ENCODE measurements around the gene AGPAT2.
"Not testable (repeated sequence)": the region's sequence is repeated elsewhere in the genome, so short reads cannot be mapped to it uniquely, and the experiment has no call there.

AGPAT2 gene

DNA sequence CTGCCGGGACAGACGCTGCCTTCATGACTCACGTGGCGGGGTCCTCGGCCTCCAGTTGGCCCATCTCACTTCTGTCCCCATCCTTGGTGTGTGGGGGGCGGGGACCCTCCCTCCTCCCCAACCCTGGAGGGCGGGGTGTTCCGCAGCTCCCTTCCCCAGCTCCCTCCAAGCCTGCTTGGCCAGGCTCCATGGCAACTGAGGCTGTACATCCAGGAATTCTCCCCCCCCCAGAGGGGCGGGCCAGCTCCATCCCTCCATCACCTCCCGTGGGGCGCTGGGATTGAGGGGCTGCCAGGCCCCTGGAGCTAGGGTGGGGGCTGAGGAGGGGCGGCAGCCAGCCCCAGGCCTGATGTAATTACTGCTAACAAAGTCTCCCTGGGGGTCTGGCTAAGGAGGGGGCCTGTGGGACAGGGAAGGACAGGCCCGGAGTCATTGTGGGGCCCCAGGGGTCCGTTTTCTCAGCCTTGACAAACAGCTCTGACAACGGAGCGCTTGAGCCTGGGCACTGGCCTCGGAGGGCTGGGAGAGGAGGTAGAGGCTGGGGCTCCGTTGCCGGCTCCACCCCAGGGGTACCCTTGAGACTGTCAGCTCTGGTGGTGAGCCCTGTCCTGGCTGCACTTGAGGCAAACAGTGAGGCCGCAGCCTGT lies 33.1 kb upstream of the AGPAT2 start:
- no peak for DNase-seq (ENCODE audit: low spot score)

DNA sequence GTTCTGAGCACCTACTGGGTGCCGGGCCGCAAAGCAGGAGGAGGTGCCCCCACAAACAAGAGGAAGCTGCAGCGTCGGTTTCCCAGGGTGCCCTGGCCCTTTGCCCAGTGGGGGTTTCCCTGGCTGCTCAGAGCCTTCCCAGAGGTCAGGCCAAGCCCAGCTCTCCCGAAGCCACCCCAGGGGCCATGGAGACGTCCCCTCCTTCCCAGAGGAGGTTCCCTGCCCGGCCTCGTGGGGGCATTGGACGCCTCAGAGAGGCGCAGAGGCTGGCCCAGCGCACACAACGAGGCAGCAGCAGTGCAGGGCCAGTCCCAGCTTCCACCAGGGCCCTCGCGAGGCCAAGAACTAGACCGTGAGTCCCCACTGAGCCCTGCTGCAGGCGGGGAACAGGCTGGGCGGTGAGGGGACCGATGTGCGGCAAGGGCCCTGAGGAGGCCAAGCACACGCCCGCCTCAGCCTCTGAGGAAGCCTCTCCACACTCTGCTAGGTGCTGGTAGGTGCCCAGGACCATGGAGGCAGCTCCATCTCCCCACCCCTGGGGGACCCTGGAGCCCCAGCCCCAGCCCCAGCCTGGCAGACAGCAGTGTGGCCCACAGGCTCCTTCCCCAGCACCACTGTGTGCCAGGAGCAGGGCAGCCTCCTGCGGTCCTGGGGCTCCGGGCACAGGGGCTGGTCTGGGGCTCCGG lies 32.1 kb upstream of the AGPAT2 start:
- no peak for DNase-seq (ENCODE audit: low spot score)

DNA sequence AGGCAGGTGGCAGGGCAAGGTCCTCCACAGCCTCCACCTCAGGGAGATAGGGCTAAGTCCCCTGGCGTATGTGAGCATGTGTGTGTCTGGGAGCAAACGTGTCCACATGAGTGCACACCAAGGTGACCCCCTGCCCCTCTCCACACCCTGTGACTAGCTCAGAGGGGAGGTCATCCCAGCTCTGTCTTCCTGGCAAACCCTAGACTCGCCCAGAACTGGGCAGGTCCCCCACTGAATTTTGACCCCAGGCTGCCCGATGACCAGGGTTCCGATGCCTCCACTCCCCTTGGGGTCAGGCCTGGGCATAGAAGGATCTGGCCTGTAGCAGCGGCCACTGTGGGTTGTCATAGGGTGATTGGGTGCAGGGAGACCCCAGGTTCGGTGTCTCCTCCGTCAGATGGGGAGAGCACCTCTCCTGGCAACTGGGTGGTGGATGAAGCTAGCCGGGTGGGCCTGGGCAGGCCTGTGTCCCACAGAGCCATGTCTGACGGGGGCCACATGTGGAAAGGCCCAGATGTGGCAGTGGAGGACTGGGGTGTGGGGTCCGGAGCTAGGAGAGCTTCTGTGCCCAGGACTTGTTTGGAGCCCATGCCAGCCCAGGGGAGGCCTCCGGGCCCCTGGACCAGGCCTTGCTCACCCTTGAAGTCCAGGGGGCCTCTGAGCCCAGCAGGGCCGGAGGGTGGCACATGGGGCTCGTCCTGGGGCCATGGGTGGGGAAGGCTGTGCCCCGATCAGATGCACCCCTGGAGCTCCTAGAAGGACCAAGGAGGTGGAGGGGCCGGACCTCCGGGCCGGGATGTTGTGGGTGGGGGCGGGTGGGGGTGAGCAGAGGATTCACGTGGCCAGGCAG lies 31.3 kb upstream of the AGPAT2 start:
- no peak for DNase-seq (ENCODE audit: low spot score)

DNA sequence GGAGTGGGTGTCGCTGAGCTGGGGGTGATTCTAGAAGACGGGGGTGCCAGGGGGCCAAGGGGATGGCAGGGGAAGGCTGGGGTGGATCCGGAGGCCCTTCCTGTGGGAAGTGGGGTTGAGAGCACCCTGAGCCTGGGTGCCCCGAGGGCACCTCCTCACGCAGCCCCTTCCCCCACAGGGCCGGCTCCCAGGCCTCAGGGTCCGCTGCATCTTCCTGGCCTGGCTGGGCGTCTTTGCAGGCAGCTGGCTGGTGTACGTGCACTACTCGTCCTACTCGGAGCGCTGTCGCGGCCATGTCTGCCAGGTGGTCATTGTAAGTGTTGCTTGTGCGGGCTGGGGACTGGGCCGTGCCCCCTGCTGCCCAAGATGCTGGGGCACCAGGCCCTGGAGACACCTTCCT lies 30.1 kb upstream of the AGPAT2 start:
- no peak for DNase-seq (ENCODE audit: low spot score)

DNA sequence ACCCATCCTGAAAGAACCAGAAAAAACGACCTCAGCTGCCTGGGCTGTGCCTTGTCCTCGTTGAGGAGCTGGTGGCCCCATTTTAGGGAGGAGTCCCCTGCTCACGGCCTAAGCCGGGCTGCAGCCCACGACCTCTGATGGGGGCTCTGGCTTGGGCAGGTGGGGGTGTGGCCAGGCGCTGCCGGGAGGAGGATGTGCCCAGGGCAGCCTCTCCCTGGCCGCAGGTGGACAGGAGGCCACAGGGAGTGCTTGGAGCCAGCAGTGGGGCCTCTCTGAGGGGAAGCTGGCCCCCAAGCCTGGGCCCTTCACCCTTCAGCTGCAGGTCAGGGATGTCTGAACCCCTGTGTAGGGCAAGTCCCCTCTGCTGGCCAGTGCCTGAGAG lies 27.6 kb upstream of the AGPAT2 start:
- no peak for DNase-seq (ENCODE audit: low spot score)

DNA sequence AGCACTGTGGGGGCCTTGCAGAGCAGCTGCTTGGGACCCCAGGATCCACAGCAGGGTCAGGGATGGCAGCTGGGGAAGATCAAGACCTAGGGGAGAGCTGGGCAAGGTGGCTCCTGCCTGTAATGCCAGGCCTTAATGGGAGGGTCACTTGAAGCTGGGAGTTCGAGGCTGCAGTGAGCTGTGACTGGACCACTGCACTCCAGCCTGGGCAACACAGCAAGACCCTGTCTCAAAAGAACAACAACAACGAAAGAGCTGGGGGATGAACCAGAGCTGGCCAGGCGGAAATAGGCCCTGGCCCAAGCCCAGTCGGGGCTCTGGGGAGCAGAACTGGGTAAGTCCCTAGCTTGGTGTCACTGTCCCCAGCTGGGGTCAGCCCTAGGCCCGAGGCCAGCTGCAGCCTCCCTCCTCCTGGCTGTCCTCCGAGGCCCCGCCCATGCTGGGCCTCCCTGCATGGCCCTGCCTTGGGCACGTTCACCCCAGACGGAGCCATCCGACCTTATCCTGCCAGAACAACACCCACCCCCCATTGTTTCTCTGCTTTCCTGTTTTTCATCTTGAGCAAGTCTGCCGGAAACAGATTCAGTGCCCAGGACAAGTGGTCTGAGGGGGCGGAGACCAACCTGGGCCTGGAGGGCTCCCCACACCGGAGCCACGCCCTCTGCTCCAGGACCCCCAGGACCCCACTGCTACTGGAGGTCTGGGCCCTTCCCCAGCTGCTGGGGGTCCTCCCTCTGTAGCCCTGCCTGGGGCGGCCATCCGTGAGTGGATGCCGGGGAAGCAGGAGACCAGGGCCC lies 27.0 kb upstream of the AGPAT2 start:
- no peak for DNase-seq (ENCODE audit: low spot score)

DNA sequence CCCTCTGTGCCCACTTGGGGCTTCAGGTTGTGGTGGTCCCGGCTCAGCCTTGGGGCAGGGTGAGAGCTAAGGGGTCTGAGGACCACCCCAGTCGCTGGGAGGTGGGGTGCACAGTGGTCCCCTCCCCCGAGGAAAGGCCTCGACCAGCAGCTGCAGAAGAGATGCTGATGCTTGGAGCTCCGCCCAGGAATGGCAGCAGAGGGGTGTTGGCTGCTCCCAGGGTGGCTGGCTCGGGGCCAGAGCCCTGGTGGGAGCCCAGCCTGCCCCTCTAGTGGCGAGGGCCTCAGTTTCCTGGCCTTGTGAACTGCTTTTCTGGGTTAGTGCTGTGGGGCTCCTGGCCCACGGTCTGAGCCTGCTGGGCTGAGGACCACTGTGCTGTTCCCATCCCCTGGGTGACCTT lies 26.3 kb upstream of the AGPAT2 start:
- no peak for DNase-seq (ENCODE audit: low spot score)

DNA sequence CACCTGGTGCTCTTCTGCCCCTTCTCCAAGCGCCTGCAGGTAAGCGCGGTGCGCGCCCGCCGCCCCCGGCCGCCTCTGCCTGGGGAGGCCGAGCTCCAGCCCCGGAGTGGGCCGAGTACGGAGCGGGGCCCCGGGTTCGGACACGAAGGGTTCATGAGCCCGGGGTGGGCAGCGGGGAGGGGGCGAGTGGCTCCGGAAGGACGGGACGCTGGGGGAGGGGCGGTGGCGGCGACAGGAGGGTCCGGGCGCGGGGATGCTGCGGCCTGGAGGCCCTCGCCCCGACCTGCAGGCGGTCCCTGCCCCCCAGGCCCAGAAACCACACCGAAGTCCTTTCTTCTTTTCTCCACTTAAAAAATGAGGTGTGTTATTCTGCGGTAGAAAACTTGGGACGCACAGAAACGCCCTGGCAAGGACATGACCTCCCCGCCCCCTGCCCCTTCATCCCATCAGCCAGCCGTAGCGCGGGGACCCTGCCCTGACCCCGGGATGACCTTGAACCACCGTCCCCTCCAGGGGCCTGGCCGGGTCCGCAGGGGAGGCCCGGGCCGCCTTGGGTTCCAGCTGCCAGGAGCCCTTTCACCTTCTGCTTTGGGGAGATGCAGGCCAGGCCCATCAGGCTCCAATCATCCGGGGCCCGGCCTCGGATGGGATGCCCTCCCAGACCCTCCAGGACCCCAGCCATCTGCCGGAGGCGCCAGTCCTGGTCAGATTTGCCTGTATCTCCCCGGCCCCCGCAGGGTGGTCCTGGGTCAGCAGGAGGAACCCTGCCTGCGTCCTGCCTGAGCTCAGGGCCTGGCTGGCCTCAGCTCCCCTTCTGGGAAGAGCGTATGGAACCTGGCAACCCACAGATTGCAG lies 25.7 kb upstream of the AGPAT2 start:
- no peak for DNase-seq (ENCODE audit: low spot score)

DNA sequence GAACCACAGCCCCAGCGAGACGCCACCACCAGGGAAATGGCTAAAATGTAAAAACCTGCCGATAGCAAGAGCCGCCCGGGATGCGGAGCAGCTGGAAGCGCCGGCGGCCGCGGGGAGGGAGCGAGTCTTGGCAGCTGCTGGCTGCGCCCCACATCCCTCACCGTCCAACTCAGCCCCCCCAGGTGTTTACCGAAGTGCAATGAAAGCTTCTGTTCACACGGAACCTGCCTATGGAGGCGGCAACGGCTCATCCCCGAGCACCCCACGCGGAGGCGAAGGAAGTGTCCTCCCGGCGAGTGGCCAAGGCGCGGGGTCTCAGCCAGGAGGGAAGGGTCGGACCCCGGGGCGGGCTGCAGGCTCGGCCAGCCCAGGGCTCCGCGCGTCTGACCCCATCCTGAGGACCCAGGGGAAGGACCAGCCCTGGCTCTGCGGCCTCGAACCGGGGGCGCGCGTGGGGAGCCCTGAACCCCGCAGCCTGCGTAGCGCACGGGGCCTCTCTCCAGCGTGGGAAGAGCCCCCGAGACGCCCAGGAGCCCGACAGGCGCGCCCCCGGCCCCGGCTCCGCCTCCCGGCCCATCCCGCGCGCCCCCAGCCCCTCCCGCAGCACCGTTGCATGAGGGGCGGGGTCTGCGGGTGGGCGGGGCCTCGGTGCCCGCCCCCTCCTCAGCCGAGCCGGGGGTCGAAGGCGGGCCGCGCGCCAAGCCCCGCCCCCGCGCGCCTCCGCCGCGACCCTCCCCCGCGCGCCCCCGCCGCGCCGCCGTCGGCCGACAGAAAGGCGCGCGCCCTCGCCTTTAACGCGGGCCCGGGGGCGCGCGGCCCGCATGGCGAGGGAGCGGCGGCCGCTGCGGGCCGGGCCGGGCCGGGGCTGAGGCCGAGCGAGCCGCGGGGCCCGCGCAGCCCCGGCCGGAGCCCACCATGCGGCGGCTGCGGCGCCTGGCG lies 24.8 kb upstream of the AGPAT2 start, which contains the start of gene DIPK1B:
Gene DIPK1B (plus strand): TSS at position 822 of the 939 bp plus-strand sequence. CDS start 94 bp downstream, at position 916.
- DNase-seq (ENCODE audit: low spot score), result no peak

DNA sequence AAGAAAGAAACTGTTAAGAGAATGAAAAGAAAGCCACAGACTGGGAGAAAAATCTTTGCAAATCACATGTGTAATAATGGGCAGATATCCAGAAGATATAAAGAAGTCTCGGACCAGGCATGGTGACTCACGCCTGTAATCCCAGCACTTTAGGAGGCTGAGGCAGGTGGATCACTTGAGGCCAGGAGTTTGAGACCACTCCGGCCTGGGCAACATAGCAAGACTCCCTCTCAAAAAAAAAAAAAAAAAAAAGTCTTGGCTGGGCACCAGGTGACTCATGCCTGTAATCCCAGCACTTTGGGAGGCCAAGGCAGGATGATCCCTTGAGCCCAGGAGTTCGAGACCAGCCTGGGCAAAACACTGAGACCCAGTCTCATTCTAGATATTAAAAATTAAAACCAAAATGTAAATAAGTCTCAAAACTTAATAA lies 24.0 kb upstream of the AGPAT2 start:
- DNase-seq (ENCODE audit: low spot score), result not testable (repeated sequence)

DNA sequence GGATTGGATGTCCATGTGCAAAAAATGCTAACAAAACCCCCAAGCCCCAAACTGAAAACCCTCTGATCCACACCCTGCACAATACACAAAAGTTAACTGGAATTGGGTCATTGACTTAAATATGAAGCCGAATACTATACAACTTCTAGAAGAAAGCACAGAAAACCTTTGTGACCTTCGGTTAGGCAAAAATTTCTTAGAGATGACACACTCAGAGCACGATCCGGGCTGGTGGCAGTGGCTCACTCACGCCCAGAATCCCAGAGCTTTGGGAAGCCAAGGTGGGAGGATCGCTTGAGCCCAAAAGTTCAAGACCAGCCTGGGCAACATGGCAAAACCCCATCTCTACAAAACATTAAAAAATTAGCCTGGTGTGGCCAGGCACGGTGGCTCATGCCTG lies 23.3 kb upstream of the AGPAT2 start:
- DNase-seq (ENCODE audit: low spot score), result no peak

DNA sequence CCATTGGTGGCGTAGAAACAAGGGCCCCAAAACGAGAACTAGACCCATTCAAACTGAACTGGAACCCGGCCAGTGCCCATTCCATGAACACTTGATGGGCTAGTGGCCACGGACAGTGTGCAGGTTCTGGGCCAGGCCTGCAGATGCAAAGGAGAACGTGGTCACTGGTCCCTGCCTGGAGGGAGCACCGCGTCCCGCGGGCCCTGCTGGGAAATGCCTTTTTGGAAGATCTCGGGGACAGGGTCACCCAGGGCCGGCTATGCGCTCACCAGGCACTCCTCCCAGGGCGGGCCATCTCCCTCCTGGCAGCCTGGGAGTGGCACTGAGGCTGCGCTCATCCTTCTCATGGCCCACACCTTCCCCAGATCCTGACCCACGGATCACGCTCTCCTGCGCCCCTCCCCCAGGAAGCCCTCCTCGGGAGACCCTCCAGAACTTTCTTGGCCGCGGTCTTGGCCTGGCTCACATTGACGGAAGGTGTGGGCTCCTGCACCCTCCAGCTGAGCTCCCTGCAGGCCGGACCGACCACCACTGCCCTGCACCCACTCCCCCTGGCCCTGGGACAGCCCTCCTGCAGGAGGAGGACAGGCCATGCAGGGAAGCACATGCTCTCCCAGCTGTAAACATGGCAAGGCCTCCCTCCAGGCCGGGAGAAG lies 22.3 kb upstream of the AGPAT2 start:
- no peak for DNase-seq (ENCODE audit: low spot score)

DNA sequence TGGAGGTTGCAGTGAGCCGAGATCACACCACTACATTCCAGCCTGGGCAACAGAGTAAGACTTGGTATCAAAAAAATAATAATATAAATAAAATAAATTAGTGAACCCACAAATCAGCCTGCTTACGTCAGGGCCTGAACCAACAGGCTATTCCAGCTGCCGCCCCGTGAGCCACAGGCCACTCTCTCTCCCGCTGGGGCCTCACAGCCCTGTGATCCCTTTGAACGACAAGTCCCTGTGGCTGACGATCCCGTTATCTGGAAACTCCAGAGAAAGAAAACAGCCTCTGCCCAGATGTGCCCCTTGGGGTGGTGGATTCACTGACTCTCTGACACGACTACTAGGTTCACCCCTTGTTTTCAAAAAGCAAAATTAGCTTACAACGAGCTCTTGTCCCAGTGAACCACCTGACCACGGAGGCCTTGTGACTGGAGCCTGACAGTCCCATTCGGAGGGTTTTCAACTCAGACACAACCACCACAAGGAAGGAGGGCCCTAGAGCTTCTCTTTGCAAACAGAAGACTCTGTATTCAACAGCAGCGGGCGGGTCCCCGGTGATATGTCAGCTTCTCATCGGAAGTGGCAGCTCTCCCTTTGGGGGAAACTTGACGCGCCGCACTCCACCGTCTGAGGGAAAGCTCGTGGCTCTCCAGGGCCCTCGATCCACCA lies 20.7 kb upstream of the AGPAT2 start:
- no peak for DNase-seq (ENCODE audit: low spot score)

DNA sequence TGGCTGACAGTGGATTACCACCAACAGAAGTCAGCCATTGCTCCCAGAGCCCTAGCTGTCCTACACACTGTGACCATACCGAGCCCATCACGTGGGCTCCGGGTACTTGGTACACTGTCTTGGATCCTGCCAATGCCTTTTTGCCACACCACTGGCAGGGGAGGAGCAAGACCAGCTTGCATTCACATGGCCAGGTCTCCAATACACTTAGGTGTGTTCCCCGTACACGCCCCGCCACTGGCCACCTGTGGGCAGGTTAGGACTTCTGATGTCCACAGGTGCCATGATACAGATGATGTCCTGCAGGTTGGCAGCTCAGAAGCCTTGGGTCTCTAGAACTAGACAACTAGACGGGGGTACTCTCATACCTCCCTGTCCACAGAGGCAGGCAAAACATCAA lies 19.8 kb upstream of the AGPAT2 start:
- no peak for DNase-seq (ENCODE audit: low spot score)

DNA sequence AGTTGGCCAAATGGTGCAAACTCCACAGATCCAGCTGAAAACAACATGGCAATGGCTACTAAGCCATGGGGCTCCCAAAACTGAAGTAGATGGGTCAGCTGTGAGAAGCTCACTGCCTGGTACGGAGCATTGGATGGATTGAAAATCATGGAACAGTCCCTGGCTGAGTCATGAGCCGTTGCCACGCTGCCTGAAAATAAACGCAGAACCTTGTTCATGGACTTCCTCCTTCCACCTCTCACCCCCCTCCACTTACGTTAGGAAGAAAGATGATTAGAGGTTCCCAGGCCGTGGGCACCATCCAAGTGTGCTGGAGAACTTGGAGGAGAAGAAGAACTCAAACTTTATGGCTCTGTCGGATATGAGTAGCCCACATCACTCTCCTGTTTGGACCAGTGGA lies 18.3 kb upstream of the AGPAT2 start:
- DNase-seq (ENCODE audit: low spot score), result no peak

DNA sequence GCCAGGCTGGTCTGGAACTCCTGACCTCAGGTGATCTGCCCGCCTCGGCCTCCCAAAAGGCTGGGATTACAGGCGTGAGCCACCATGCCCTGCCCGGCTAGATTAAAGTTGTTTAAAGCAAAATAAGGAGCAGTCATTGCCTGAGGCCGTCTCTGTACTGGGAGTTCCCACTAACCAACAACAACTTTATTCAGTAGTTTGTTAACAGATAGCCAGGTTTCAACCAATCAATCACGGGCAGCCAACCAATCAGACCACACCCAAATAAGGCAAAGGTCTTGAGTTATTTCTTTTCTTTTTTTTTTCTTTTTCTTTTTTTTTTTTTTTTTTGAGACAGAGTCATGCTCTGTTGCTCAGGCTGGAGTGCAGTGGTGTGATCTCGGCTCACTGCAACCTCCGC lies 17.5 kb upstream of the AGPAT2 start:
- DNase-seq (ENCODE audit: low spot score), result not testable (repeated sequence)

DNA sequence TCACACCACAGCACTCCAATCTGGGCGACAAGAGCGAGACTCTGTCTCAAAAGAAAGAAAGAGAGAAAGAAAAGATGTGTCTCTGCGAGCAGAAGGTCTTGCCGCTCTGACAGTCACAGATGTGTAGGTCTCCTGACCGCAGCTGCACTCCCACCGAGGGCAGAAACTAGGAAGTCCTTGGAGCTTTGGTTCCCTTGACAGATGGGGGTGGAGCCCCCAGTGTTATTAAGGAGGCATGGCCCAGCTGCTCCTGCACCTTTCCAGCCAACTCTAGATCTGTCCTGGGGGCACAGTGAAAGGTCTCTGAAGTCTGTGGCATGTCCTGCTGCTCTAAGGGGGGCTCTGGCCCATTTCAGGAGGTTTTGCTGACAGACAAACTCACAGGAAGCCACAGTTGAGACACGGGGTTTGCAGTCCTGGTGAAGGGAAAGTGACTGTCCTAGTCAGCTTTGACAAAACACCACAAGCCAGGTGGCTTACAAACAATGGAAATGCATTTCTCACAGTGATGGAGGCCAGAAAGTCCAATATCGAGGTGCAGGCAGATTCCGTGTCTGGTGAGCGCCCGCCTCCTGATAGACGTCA lies 16.1 kb upstream of the AGPAT2 start:
- no peak for DNase-seq (ENCODE audit: low spot score)

DNA sequence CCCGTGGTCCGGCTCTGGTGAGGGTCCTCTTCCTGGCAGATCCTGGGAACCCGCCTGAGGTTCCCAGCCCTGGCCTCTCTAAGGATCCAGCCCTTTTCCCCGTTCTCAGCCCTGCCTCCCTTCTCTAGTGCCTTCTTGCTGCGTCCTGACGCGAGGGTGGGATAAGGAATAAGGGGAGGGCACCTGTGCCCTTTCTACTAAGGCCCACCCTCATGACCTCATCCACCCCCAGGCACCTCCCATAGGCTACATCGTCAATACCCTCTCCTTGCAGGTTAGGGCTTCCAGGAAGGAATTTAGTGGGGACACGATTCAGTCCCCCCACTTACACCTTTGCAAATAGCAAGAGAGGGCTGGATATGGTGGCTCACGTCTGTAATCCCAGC lies 14.4 kb upstream of the AGPAT2 start:
- no peak for DNase-seq (ENCODE audit: low spot score)
